ENCODE measurements around the gene KCNIP4.
"Not testable (repeated sequence)": the region's sequence is repeated elsewhere in the genome, so short reads cannot be mapped to it uniquely, and the experiment has no call there.

The KCNIP4 gene

GRCh38 chr4:21948347-21949072 is at the start of gene KCNIP4:
KCNIP4 (minus strand) TSS chr4:21948772.
- no peak for DNase-seq

- not testable (repeated sequence) for DNase-seq
Observed at GRCh38 chr4:21996618-21997017, 48.0 kb upstream of the KCNIP4 start.

GRCh38 chr4:21992330-21992729 is 43.8 kb upstream of the KCNIP4 start:
- DNase-seq: no peak

- DNase-seq: no peak
Observed at GRCh38 chr4:21991562-21991961, 43.0 kb upstream of the KCNIP4 start.

GRCh38 chr4:21991050-21991449 is 42.5 kb upstream of the KCNIP4 start:
- DNase-seq: no peak

- no peak for DNase-seq
Observed at GRCh38 chr4:21989351-21989750, 40.8 kb upstream of the KCNIP4 start.

- DNase-seq: no peak
Observed at GRCh38 chr4:21986307-21986706, 37.7 kb upstream of the KCNIP4 start.

- no peak for DNase-seq
Observed at GRCh38 chr4:21982087-21982486, 33.5 kb upstream of the KCNIP4 start.

GRCh38 chr4:21979196-21979595 is 30.6 kb upstream of the KCNIP4 start:
- no peak for DNase-seq

- DNase-seq: no peak
Observed at GRCh38 chr4:21976166-21976565, 27.6 kb upstream of the KCNIP4 start.

- no peak for DNase-seq
Observed at GRCh38 chr4:21973850-21974249, 25.3 kb upstream of the KCNIP4 start.

- no peak for DNase-seq
Observed at GRCh38 chr4:21964762-21965319, 16.3 kb upstream of the KCNIP4 start.

- no peak for DNase-seq
Observed at GRCh38 chr4:21962691-21963090, 14.1 kb upstream of the KCNIP4 start.

GRCh38 chr4:21960793-21961192 is 12.2 kb upstream of the KCNIP4 start:
- DNase-seq: no peak

- no peak for DNase-seq
Observed at GRCh38 chr4:21954916-21955315, 6.3 kb upstream of the KCNIP4 start.

GRCh38 chr4:21953653-21954052 is 5.1 kb upstream of the KCNIP4 start:
- DNase-seq: no peak

GRCh38 chr4:21952549-21952948 is 4.0 kb upstream of the KCNIP4 start:
- DNase-seq: no peak

GRCh38 chr4:21949073-21949457 is 493 bp upstream of the KCNIP4 start:
- no peak for DNase-seq

- no peak for DNase-seq
Observed at GRCh38 chr4:21947791-21948346, 703 bp downstream of the KCNIP4 start.

- no peak for DNase-seq
Observed at GRCh38 chr4:21946858-21947257, 1.7 kb downstream of the KCNIP4 start.

- no peak for DNase-seq
Observed at GRCh38 chr4:21921526-21922180, 26.9 kb downstream of the KCNIP4 start.

- no peak for DNase-seq
Observed at GRCh38 chr4:21915761-21916160, 32.8 kb downstream of the KCNIP4 start.

- DNase-seq: no peak
Observed at GRCh38 chr4:21901831-21902230, 46.7 kb downstream of the KCNIP4 start.

- DNase-seq: no peak
Observed at GRCh38 chr4:21901281-21901680, 47.3 kb downstream of the KCNIP4 start.
